DND-41 (cell line): ENCODE measurements around the gene RNF10.
"Not testable (repeated sequence)": the region's sequence is repeated elsewhere in the genome, so short reads cannot be mapped to it uniquely, and the experiment has no call there.

Experiments used
- CTCF ChIP-seq: IDR thresholded peaks from 2 replicates; pipeline ENCODE4 v1.5.1; 2012; ENCODE audit warnings: borderline replicate concordance, low read length, moderate library complexity, mild to moderate bottlenecking; ENCODE audit not compliant: poor library complexity, severe bottlenecking; ENCODE audit errors: extremely low read depth
- EZH2 ChIP-seq: IDR thresholded peaks from 3 replicates; pipeline ENCODE4 v1.6.1; 2012; ENCODE audit warnings: borderline replicate concordance, low read depth, mild to moderate bottlenecking, moderate library complexity, low read length, inconsistent platforms; ENCODE audit not compliant: severe bottlenecking

GRCh38 chr12:120611534-120611933 is 77.4 kb downstream of the RNF10 start:
- not testable (repeated sequence) for TF ChIP-seq EZH2, CTCF
